GM18498 (cell line): ENCODE measurements around the gene ATP10A.

Experiments used
- ATAC-seq: cut with Tn5 transposase; IDR thresholded peaks from one replicate; pipeline ENCODE4 v1.9.1; 2021; ENCODE audit warnings: mild to moderate bottlenecking, moderate library complexity; ENCODE audit not compliant: unreplicated experiment

Gene ATP10A

GRCh38 chr15:25830844-25831451 is 32.2 kb downstream of the ATP10A start:
- ATAC-seq: no peak

GRCh38 chr15:25829073-25829472 is 34.1 kb downstream of the ATP10A start:
- no peak for ATAC-seq

- no peak for ATAC-seq
Measured at GRCh38 chr15:25825207-25825606, 37.9 kb downstream of the ATP10A start.

- ATAC-seq: no peak
Measured at GRCh38 chr15:25824618-25825017, 38.5 kb downstream of the ATP10A start.

- ATAC-seq: no peak
Measured at GRCh38 chr15:25812845-25813244, 50.3 kb downstream of the ATP10A start.

GRCh38 chr15:25812073-25812472 is 51.1 kb downstream of the ATP10A start:
- no peak for ATAC-seq

GRCh38 chr15:25811481-25811906 is 51.6 kb downstream of the ATP10A start:
- ATAC-seq: no peak

- no peak for ATAC-seq
Measured at GRCh38 chr15:25810631-25811091, 52.5 kb downstream of the ATP10A start.

GRCh38 chr15:25810154-25810553 is 53.0 kb downstream of the ATP10A start:
- no peak for ATAC-seq

GRCh38 chr15:25807063-25807462 is 56.1 kb downstream of the ATP10A start:
- no peak for ATAC-seq

- ATAC-seq: no peak
Measured at GRCh38 chr15:25805031-25805430, 58.1 kb downstream of the ATP10A start.

GRCh38 chr15:25804451-25804850 is 58.7 kb downstream of the ATP10A start:
- no peak for ATAC-seq

- no peak for ATAC-seq
Measured at GRCh38 chr15:25803541-25803940, 59.6 kb downstream of the ATP10A start.

- no peak for ATAC-seq
Measured at GRCh38 chr15:25803036-25803435, 60.1 kb downstream of the ATP10A start.

- no peak for ATAC-seq
Measured at GRCh38 chr15:25802285-25802830, 60.8 kb downstream of the ATP10A start.

- ATAC-seq: no peak
Measured at GRCh38 chr15:25801586-25802284, 61.4 kb downstream of the ATP10A start.

- no peak for ATAC-seq
Measured at GRCh38 chr15:25800761-25801515, 62.2 kb downstream of the ATP10A start.

- no peak for ATAC-seq
Measured at GRCh38 chr15:25799906-25800700, 63.0 kb downstream of the ATP10A start.

- no peak for ATAC-seq
Measured at GRCh38 chr15:25797936-25798901, 64.9 kb downstream of the ATP10A start.

GRCh38 chr15:25797511-25797935 is 65.6 kb downstream of the ATP10A start:
- ATAC-seq: no peak
